Limb (tissue), 2 donors: ENCODE results near the gene IRF7.

ENCODE experiments used
- DNase-seq, 2 donors: peaks; one replicate each; pipeline ENCODE4 v3.0.0-alpha.2; 2016; ENCODE audit errors: extremely low spot score in 2 of 2

Gene IRF7

GRCh38 chr11:608791-609251 lies 6.9 kb downstream of the IRF7 start:
- no peak for DNase-seq

GRCh38 chr11:607971-608659 lies 7.6 kb downstream of the IRF7 start:
- DNase-seq = no peak

- DNase-seq = no peak
Measured at GRCh38 chr11:607020-607780, 8.6 kb downstream of the IRF7 start.

- no peak for DNase-seq
Measured at GRCh38 chr11:606245-606644, 9.5 kb downstream of the IRF7 start.

GRCh38 chr11:605286-606129 lies 10.2 kb downstream of the IRF7 start:
- no peak for DNase-seq

DNA sequence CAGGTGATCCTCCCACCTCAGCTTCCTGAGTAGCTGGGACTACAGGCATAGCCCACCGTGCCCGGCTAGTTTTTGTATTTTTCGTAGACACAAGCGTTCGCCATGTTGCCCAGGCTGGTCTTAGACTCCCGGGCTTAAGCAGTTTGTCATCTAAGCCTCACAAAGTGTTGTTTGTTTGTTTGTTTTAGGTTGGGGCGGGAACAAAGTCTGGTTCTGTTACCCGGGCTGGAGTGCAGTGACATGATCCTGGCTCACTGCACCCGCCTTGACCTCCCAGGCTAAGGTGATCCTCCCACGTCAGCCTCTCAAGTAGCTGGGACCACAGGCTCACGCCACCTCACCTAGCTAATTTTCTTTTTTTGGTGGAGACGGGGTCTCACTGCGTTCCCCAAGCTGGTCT lies 12.6 kb downstream of the IRF7 start:
- no peak for DNase-seq

DNA sequence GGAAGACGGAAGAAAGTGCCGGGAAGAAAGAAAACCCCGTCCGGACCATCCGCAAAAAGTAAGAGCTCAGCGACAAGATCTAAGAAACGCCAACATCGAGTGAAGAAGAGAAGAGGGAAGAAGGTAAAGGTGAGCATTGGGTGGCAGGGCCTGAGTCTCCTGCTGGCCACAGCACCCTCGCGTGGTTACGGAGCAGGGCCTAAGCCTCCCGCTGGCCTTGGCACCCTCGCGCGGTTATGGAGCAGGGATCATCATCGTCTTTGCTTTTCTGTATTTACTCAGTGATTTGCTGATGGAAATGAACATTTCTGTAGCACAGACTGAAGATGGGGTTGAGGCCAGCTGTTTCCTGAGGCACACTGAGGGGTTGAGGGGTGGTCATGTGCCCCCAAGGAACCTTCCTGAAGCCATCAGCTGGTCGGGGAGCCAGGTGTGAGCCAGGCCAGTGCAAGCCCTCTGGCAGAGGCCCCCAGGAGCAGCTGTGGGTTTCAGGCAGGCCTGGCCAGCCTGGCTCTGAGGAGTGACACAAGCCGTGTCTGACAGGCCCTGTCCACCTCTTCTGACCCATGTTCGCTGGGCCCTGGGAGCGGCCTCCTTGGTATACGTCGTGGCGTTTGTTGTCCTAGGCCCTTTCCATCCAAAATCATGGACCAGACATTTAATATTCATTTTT lies 14.0 kb downstream of the IRF7 start:
- no peak for DNase-seq

DNA sequence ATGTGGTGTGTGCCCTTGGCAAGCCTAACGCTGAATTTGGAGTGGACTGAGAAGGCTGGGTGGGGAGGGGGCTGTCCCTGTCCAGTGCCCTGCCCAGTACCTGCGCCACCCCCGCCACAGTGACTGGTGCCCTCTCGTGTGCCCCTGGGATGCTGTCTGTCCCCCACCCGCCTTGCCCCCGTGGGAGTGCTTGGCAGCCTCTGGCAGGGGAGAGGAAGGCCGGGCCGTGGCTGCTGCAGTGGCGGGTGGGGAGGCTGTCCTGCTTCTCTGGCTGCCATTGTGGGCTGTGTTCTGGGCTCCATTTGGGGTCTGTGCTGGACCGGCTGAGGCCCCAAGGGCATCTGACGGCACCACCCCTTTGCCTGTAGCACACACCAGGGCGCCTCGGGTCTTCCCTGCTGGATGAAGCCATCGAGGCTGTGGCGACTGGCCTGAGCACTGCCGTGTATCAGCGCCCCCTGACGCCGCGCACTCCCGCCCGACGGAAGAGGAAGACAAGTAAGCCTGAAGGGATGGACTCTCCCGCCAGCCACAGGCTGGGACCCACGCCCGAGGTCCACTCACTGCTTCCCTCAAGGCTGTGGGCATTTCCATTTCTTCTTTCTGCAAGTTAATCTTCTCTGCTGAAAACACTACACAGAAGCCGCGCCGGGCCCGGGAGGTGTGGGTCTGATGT lies 17.6 kb downstream of the IRF7 start:
- DNase-seq = no peak

- no peak for DNase-seq
Measured at GRCh38 chr11:597166-597725, 18.5 kb downstream of the IRF7 start.

DNA sequence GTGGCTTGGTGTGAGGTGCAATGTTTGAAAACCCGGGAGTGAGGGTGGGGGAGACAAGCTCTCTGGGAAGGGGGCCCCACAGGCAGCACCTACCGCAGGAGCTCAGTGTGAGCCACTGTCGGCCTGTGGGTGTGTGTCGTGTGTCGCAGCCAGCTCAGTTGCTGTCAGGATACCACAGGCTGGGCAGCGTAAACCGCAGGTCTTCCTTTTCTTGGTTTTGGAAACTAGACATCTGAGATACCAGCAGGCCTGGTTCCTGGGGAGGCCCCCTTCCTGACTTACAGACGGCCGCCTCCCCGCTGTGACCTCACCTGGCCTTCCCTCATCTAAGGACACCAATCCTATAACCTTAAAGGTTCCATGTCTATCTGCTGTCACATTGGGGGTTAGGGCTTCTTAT lies 19.4 kb downstream of the IRF7 start:
- DNase-seq = no peak

DNA sequence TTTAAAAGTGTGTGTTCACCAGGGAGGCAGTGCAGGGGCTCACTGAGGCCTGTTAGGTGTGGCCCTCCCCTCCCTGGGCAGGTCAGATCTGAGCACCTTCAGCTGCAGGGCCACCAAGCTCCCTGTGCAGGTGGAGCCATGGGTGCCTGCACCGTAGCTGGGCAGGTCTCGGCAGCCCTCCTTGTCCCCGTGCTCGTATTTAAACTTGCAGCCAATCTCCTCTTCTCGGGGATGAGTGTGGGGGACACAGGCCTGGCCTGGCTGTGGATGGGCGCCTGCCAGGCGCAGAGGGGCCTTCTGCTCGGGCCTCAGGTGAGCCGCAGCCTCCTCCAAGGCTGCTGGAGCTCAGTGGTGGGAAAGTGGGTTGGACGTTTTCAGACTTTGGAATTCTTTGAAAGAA lies 20.4 kb downstream of the IRF7 start:
- DNase-seq = no peak

- no peak for DNase-seq
Measured at GRCh38 chr11:593347-593746, 22.4 kb downstream of the IRF7 start.

GRCh38 chr11:592918-593317 lies 22.8 kb downstream of the IRF7 start:
- DNase-seq = no peak

- DNase-seq = no peak
Measured at GRCh38 chr11:592501-592900, 23.2 kb downstream of the IRF7 start.

DNA sequence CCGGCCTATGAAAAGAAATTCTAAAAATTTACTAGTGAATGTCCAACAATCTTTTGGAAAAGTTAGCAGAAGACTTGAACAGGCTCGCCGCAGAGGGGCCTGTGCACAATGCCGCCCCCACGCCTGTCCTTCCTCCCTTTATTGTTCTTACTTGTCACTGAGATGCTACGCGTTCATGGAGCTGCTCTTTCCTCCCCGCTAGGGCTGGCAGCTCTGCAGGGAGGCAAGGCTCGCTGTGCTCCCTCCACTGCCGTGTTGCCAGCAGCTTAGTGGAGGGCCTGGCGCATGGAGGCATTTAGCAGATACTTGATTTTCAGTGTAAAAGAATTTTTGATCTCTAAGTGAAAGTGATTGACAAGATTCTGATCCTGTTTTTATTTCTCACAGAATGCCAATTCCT lies 24.8 kb downstream of the IRF7 start:
- no peak for DNase-seq

- no peak for DNase-seq
Measured at GRCh38 chr11:589798-590197, 26.0 kb downstream of the IRF7 start.

- no peak for DNase-seq
Measured at GRCh38 chr11:587978-588380, 27.8 kb downstream of the IRF7 start.

DNA sequence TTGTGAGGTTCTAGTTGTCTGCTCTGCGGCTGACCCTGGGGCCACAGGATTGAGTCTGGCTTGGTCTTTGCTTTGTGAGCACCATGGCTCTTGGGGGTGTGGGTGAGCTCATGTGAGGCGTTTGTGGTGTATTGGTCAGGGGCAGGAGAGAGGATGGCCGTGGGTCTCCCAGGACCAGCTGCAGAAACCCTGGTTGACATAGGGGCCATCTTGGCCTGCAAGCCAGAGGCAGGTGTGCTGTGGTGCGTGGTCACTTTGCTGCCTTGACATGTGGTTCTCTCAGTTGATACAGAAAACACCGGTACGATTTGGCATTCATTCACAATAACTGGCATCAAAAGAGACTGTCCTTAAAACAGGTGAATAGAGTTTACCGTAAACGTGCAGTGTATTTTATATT lies 28.2 kb downstream of the IRF7 start:
- no peak for DNase-seq

DNA sequence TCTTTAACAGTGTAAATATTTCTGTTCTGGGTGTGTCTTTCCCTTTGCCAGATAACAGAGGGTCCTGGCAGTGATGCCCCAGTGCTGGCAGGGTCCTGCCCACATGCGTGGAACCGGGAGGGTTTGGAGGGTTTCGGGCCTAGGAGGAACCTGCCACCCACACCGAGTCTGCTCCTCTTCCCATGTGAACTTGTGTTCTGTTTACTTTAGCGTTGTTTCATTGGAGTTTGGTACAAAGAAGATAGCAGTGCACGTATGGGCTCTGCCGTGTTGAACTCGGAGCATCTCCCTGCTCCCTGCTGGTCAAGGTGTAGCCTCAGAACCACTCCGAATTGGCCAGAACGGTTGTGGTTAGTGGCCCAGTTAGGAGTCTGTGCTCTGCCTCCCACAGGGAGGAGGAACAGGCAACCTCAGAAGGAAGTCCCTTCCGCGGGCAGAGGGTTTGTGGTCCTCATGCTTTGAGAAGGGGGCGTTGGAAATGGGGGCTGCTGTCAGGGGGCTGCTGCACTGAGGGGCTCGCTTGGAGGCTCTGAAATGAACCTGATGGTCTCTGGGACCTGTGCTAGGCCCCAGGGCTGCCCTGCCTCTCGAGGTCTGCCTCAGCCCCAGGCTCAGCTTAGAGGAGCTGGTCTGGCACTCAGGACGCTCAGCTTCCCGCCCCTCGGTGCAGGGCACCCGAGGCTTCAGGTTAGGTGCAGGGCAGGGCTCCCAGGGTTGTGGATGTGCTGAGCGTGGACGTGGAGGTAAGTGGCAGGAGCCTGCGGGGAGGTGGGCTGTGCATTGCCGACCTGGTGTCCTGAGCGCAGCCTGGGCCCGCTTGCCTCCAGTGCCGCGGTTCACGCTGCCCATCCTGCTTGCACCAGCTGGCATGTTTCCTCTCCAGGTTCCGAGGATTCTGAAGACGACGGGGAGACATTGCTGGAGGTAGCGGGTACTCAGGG lies 29.1 kb downstream of the IRF7 start:
- DNase-seq = no peak

- no peak for DNase-seq
Measured at GRCh38 chr11:584287-584686, 31.5 kb downstream of the IRF7 start.
